ENCODE data around the gene BRMS1L.

GRCh38 chr14:35897616-35898111 lies 71.5 kb downstream of the BRMS1L start:
- TF ChIP-seq CTCF (conservative IDR thresholded peaks at IDR 0.05; ENCODE audit: low read length), result no peak
- no peak for TF ChIP-seq EZH2phosphoT487 (IDR thresholded peaks at IDR 0.05; ENCODE audit: borderline replicate concordance)

Measured in Loucy (cell line).